ENCODE results near the gene MS4A4A.

DNA sequence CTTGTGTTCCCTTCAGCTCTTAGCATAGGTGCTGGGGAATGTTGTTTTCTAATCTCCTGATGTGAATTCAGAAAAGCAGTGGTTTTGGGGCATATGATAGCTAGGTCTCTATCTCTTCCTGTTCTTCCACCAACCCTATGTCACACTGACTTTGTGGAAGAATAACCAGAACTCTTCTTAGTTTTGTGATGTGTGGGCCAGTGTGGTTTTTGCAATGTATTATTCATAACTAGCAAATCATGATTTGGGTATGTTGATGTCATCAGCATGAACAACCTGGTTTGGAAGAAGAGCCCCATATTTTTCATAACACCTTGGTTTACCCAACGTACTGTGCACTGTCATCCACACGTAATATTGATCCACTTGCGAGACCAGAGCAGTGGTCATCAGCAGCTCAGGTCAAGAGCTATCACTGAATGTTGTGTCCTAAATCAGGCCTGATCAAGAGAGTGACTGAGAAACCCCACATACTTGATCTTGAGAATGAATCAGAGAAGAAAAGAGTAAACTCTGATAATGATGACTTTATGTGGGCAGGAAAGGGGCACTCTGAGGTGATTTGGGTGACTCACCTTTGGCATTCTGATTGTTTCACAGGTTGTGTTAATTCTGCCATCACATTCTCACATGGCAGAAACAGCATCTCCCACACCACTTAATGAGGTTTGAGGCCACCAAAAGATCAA lies 27.2 kb downstream of the MS4A4A start:
- TF ChIP-seq POLR2A (IDR thresholded peaks at IDR 0.05; ENCODE audit: low read depth, low read length) (no peak), POLR2AphosphoS5 (IDR thresholded peaks at IDR 0.05; ENCODE audit: low read depth, low read length) (no peak)
